GM04504 (cell line): ENCODE results near the gene LRRC75A.
A peak's percentile ranks its signal among the peaks of the same experiment; 100 is the strongest.
"Not testable (repeated sequence)": the region's sequence is repeated elsewhere in the genome, so short reads cannot be mapped to it uniquely, and the experiment has no call there.

Experiments
- DNase-seq: peaks from one replicate; pipeline ENCODE4 v3.0.0-alpha.2; 2012; ENCODE audit warnings: low read depth

Gene LRRC75A

GRCh38 chr17:16432017-16432416, 60.0 kb downstream of the LRRC75A start:
- DNase-seq = no peak

- no peak for DNase-seq
These were observed 61.3 kb downstream of the LRRC75A start for GRCh38 chr17:16430650-16431049.

- DNase-seq = no peak
These were observed 62.9 kb downstream of the LRRC75A start for GRCh38 chr17:16429083-16429482.

- no peak for DNase-seq
These were observed 63.7 kb downstream of the LRRC75A start for GRCh38 chr17:16428098-16428882.

- no peak for DNase-seq
These were observed 65.0 kb downstream of the LRRC75A start for GRCh38 chr17:16427020-16427419.

- no peak for DNase-seq
These were observed 66.0 kb downstream of the LRRC75A start for GRCh38 chr17:16425698-16426659.

- DNase-seq = no peak
These were observed 66.8 kb downstream of the LRRC75A start for GRCh38 chr17:16425202-16425601.

GRCh38 chr17:16423226-16423872, 68.6 kb downstream of the LRRC75A start:
- no peak for DNase-seq

GRCh38 chr17:16422416-16422815, 69.6 kb downstream of the LRRC75A start:
- no peak for DNase-seq

GRCh38 chr17:16419929-16420271, 72.1 kb downstream of the LRRC75A start:
- DNase-seq = peak; percentile 64

- peak; percentile 71 for DNase-seq
These were observed 72.7 kb downstream of the LRRC75A start for GRCh38 chr17:16419074-16419928.

- DNase-seq = no peak
These were observed 73.3 kb downstream of the LRRC75A start for GRCh38 chr17:16418685-16419068.

- DNase-seq = no peak
These were observed 73.9 kb downstream of the LRRC75A start for GRCh38 chr17:16417896-16418684.

- no peak for DNase-seq
These were observed 74.6 kb downstream of the LRRC75A start for GRCh38 chr17:16417399-16417798.

- DNase-seq = no peak
These were observed 76.7 kb downstream of the LRRC75A start, which contains the start of gene TRPV2 for GRCh38 chr17:16415031-16415924. TSS of gene TRPV2 (plus strand) at chr17:16415571. CDS start at chr17:16417669, 2,098 bp downstream.

GRCh38 chr17:16407911-16408588, 83.9 kb downstream of the LRRC75A start:
- no peak for DNase-seq

- no peak for DNase-seq
These were observed 85.0 kb downstream of the LRRC75A start for GRCh38 chr17:16406742-16407674.

GRCh38 chr17:16403847-16404246, 88.1 kb downstream of the LRRC75A start:
- not testable (repeated sequence) for DNase-seq
